ENCODE measurements around the gene VPS37C.

VPS37C gene

DNA sequence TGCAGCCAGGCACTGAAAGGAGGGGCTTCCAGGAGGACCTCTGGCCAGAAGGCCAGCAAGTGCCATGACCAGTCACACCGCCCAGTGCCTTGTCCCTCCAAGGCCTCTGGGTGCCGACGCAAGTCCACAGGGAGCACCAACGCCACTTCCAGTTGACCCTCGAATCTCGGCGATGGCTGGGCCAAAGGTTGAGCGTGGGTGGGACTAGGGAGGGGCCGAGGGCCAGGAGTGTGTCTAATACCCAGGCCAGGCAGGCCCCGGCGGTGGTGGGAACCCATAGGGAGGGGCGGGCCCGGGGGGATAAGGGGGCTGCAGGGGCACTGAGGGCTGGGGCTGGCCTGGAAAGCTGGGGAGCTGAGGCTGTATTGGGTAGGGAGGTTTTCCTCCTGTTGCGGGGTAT, 29.6 kb downstream of the VPS37C start:
- DNase-seq = no peak

GRCh38 chr11:61131186-61131585, 30.0 kb downstream of the VPS37C start:
- no peak for DNase-seq

DNA sequence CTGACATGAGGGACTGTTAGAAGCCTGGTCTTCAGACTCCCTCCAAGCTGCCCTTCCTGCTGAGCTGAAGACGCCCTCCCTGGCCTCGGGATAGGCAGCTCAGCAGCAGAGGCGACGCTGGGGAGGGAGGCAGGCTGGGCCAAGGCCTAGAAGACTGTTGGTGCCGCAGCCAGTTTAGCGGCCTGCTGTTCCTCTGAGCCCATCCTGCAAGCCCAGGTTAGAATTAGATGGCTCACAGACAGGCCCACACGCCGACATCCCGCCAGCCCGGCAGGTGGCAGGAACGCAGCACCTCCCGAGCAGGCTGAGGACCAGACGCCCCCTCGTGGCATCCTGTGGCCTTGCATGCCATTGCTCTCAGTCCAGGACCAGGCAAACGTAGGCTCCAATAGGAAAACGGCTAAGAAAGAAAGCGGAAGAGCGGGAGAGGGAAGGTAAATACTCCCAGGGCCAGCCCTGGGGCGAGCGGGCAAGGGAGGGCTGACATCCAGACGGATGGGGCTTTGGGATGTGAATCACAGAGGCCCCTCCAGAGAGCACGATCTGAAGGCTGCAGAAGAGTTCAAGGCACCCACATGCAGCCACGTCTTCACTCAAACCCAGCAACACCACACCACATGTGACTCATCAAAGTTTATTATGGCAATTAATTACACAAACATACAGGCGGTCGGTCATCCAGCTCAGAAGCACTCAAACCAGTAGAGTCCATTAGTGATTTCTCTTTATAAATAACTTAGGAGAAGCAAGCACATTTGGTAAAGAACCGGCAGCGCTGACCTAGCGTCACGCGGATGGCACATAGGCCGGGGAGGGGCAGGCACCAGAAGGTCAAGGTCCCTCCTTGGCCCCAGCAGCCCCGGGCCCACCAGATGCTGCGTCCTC, 31.3 kb downstream of the VPS37C start:
- DNase-seq = no peak

DNA sequence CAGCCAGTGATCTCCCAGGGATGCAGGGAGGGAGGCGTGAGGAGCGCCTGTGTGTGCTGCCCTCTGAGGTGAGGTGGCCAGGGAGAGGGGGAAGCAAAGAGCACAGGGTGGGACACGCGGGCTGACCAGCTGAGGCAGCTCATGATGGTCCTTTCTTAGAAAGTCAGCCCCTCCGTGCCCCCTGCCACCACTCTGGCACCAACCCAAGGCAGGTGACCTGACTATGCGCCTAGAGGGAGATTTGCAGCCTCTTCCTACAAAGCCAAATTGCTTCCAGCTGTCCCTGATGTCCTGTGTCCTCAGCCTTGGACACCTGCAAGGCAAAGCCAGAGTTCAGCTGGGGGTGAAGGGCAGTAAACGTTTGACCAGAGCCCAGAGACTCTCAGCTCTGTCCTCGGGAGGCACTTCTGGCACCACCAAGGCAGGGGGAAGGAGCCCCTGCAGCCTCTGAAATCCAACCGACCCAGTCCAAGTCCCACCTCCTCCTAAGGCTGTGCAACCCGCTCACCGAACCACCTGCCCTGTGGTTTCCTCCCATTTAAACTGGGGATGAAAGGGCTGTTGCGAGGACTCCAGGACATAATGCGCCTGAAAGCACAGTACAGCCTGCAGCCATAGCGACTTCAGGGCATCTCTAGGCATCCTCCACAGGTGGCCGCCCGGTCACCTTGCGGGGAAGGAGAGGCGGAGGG, 32.1 kb downstream of the VPS37C start:
- DNase-seq = no peak

DNA sequence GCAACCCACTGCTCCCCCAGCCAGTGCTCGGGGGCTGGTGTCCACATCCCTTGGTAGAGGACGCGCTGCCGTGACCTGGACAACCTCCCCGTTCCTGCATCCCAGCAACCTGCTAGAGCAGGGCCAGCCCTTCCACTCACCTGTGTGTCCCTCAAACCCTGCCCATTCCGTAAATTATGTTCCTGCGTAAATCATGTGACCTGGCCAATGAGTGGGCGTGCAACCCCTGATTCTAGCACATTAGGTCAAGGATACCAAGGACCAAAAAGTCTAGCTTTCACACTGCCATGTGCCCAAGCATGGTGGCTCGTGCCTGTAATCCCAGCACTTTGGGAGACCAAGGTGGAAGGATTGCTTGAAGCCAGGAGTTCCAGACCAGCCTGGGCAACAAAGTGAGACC, 33.2 kb downstream of the VPS37C start:
- DNase-seq = no peak

DNA sequence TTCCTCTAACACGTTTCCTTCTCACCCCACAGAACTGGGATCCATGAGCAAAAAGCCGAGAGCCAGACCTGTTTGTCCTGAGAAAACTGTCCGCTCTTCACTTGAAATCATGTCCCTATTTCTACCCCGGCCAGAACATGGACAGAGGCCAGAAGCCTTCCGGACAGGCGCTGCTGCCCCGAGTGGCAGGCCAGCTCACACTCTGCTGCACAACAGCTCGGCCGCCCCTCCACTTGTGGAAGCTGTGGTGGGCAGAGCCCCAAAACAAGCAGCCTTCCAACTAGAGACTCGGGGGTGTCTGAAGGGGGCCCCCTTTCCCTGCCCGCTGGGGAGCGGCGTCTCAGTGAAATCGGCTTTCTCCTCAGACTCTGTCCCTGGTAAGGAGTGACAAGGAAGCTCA, 35.0 kb downstream of the VPS37C start:
- no peak for DNase-seq

DNA sequence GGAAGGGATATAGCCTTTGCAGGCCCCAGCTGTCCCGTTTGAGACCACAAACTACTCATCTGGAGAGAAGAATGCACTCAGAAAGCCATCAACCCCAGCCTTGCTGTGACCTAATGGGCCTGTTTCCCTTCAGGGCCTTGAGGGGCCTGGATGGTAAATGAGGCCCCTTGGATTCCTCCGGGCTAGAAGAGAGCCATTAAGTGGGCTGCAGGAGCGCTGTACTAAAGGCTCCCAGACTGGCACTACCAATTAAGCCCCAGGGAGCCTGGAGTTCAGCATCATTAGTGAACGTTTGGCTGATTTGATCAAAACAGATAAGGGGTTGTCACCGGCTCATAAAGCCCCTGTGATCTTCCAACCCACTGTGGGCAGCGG, 35.9 kb downstream of the VPS37C start:
- no peak for DNase-seq

DNA sequence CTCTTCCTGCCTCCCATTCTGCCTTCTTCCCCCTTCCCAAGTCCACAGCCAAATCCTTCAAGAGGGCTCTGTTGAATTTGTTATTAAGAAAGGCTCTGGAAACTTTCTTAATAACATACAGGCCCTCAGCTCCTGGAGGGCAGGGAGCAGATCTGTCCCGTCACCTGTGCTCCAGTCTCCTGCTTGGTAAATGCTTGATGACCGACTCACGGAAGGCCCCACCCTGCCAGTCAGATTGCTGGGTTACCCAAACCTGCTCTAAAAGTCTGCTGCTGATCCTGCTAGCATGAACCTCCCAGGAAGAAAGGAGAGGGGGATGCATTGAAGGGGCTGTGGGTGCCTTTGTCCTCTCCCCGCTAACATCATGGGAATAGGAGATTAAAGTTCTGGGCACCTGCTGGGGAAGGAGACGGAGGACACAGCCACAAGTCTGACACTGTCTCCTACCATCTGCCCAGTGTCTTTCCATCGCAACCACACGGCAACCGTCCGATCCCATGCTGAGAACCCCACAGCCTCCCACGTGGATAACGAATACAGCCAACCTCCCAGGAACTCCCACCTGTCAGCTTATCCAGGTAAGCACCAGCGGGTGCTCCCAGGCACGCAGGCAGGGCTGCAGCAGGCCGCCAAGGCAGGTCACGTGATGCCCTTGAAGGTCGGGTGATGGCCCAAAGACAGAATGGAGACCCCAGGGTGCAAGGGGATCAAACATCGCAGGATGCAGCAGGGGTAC, 36.5 kb downstream of the VPS37C start:
- DNase-seq = no peak

- no peak for DNase-seq
Measured at GRCh38 chr11:61123775-61124571, 37.3 kb downstream of the VPS37C start.

GRCh38 chr11:61122761-61123160, 38.5 kb downstream of the VPS37C start:
- no peak for DNase-seq

- DNase-seq = no peak
Measured at GRCh38 chr11:61121917-61122316, 39.3 kb downstream of the VPS37C start.

DNA sequence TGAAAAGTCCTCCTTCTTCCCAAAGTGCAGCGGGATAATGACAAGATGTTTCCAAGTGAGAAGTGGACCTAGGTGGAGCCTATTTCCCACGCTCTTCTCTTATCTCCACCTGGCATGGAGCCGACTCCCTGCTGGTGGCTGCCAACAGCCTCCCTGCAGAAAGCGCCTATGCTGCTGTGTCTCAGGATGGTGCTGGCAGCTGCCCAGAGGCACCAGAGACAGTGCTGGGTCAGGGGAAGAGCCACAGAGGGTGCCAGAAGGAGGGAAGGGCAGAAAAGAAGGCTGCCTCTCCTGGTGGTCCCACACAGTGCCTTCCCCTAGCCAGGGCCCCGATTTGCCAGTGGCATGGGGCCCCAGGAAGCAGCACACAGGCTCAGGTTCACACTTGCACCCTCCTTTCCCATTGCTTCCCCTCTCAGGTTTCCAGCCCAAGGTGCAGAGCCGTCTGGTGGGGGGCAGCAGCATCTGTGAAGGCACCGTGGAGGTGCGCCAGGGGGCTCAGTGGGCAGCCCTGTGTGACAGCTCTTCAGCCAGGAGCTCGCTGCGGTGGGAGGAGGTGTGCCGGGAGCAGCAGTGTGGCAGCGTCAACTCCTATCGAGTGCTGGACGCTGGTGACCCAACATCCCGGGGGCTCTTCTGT, 39.9 kb downstream of the VPS37C start:
- no peak for DNase-seq

DNA sequence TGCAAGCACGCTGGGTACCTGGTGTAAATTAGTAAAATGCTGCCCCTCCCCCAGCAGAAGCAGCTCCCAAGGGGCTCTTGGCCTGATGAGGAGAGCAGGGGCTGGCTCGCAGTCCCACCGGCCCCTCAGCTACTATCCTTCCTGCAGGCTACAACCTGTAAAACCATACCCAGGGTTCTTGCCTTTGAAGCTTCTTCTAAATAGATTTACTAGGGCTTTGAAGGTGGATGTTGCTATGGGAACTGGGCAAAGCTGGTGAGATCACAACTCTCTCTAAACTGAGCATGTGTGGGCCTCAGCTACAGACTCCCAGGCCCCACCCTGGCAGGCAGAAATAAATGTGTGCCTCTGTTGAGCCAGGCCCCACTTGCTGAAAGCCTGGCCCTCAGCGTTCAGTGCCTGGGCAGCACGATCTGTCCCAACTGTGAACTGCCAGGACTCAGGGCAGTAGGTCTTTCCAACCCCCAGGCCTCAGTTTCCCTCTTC, 40.5 kb downstream of the VPS37C start:
- no peak for DNase-seq

GRCh38 chr11:61120099-61120705, 41.0 kb downstream of the VPS37C start:
- DNase-seq = no peak

- no peak for DNase-seq
Measured at GRCh38 chr11:61119571-61119970, 41.7 kb downstream of the VPS37C start.

- DNase-seq = no peak
Measured at GRCh38 chr11:61119055-61119454, 42.2 kb downstream of the VPS37C start.

- no peak for DNase-seq
Measured at GRCh38 chr11:61118406-61118805, 42.8 kb downstream of the VPS37C start.

DNA sequence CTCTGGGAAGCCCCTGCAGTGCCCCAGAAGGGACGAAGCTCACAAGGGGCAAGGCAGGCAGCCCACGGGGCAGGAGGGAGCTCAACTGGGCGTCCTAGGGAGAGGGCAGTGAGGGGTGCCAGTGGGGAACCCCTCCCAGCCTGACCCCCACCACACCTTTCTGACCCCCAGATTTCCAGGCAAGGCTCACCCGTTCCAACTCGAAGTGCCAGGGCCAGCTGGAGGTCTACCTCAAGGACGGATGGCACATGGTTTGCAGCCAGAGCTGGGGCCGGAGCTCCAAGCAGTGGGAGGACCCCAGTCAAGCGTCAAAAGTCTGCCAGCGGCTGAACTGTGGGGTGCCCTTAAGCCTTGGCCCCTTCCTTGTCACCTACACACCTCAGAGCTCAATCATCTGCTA, 43.2 kb downstream of the VPS37C start:
- no peak for DNase-seq

DNA sequence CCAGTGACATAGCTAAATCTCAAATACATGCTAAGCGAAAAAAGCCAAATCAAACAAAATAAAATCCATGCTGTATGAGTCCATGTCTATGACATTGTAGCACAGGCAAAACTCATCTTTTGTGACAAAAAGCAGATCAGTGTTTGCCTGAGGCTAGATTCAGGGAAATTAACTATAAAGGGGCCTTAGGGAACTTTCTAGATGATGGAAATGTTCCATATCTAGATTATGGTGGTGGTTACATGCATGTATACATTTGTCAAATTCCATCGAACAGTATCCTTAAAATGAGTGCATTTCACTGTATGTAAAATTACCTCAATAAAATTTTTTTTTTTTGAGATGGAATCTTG, 44.1 kb downstream of the VPS37C start:
- DNase-seq = no peak

DNA sequence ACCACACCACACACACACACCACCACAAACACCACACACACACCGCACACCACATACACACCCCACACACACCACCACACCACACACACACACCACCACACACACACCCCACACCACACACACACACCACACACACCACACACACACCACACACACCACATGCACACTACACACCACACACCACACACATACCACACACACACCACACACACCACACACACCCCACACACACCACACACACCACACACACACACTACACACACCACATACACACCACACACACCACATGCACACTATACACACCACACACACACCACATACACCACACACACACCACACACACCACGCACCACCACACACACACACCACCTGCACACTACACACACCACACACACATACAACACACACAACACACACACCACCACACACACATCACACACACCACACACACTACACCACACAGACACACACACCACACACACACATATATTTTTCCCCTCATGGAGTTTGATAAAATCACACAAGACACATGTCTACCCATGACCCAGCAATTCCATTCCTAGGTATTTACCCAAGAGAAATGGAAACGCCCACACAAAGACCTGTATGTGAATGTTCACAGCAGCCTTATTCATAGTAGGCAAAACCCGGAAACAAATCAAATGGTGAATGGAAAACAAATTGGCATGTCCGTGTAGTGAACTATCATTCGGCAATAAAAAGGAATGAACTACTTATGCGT, 44.6 kb downstream of the VPS37C start:
- no peak for DNase-seq

Data from NCI-H1436 (cell line).